Measurements from ENCODE around the gene JRKL.
A peak's percentile ranks its signal among the peaks of the same experiment; 100 is the strongest.

JRKL gene

GRCh38 chr11:96366024-96366423 lies 23.8 kb upstream of the JRKL start:
- Histone ChIP-seq H3K4me3 (ENCODE audit: low read depth in 1 of 2, low read length in 2 of 2) (no peak overlapping the region), H3K36me3 (ENCODE audit: control insufficient read depth in 1 of 2, insufficient read depth in 2 of 2, low read length in 2 of 2) (peaks cover 6 to 25% of the 10 kb centered on the region in 2 donors), H3K4me1 (ENCODE audit: control insufficient read depth in 1 of 2, insufficient read depth in 2 of 2, low read length in 2 of 2) (no peaks in the 10 kb centered on the region), H3K27ac (ENCODE audit: low read length) (no peak overlapping the region), H3K27me3 (ENCODE audit: low read depth, low read length) (no peaks in the 10 kb centered on the region), H3K9me3 (ENCODE audit: control insufficient read depth in 1 of 2, low read length in 2 of 2) (peaks cover 0 to 2% of the 10 kb centered on the region in 2 donors)

DNA sequence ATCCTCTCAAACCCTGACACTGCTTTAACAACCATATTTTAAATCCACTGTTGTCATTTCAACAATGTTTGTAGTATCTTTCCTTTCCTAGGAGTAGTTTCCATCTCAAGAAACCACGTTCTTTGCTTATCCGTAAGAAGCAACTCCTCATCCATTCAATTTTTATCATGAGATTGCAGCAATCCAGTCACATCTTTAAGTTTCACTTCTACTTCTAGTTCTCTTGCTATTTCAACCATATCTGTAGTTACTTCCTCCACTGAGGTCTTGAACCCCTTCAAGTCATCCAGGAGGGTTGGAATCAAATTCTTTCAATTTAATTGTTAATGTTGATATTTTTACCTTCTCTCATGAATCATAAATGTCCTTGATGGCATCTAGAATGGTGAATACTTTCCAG lies 22.5 kb upstream of the JRKL start:
- Histone ChIP-seq H3K4me1 (ENCODE audit: control insufficient read depth in 1 of 2, insufficient read depth in 2 of 2, low read length in 2 of 2) (no peaks in the 10 kb centered on the region), H3K36me3 (ENCODE audit: control insufficient read depth in 1 of 2, insufficient read depth in 2 of 2, low read length in 2 of 2) (peaks cover 6 to 30% of the 10 kb centered on the region in 2 donors), H3K27ac (ENCODE audit: low read length) (no peak overlapping the region)

GRCh38 chr11:96373826-96374225 lies 16.0 kb upstream of the JRKL start:
- H3K36me3 ChIP-seq (ENCODE audit: control insufficient read depth in 1 of 2, insufficient read depth in 2 of 2, low read length in 2 of 2) = peaks cover 11 to 13% of the 10 kb centered on the region in 2 donors
- H3K27me3 ChIP-seq (ENCODE audit: low read depth, low read length) = no peaks in the 10 kb centered on the region
- H3K4me3 ChIP-seq (ENCODE audit: low read depth in 1 of 2, low read length in 2 of 2) = no peak overlapping the region
- no peak overlapping the region for H3K27ac ChIP-seq (ENCODE audit: low read length)
- no peaks in the 10 kb centered on the region for H3K4me1 ChIP-seq (ENCODE audit: control insufficient read depth in 1 of 2, insufficient read depth in 2 of 2, low read length in 2 of 2)
- H3K9me3 ChIP-seq (ENCODE audit: control insufficient read depth in 1 of 2, low read length in 2 of 2) = no peaks in the 10 kb centered on the region

More for the DNA sequence above, 22.5 kb upstream of the JRKL start:
- no peak overlapping the region for H3K4me3 ChIP-seq (ENCODE audit: low read depth in 1 of 2, low read length in 2 of 2)
- no peaks in the 10 kb centered on the region for H3K27me3 ChIP-seq (ENCODE audit: low read depth, low read length)
- H3K9me3 ChIP-seq (ENCODE audit: control insufficient read depth in 1 of 2, low read length in 2 of 2) = peaks cover 0 to 2% of the 10 kb centered on the region in 2 donors

- Histone ChIP-seq H3K4me3 (ENCODE audit: low read depth in 1 of 2, low read length in 2 of 2) (no peak overlapping the region), H3K27me3 (ENCODE audit: low read depth, low read length) (no peaks in the 10 kb centered on the region), H3K9me3 (ENCODE audit: control insufficient read depth in 1 of 2, low read length in 2 of 2) (no peaks in the 10 kb centered on the region), H3K4me1 (ENCODE audit: control insufficient read depth in 1 of 2, insufficient read depth in 2 of 2, low read length in 2 of 2) (no peaks in the 10 kb centered on the region), H3K27ac (ENCODE audit: low read length) (no peak overlapping the region), H3K36me3 (ENCODE audit: control insufficient read depth in 1 of 2, insufficient read depth in 2 of 2, low read length in 2 of 2) (peaks cover 10 to 11% of the 10 kb centered on the region in 2 donors)
Observed at GRCh38 chr11:96376796-96377195, 13.0 kb upstream of the JRKL start.

DNA sequence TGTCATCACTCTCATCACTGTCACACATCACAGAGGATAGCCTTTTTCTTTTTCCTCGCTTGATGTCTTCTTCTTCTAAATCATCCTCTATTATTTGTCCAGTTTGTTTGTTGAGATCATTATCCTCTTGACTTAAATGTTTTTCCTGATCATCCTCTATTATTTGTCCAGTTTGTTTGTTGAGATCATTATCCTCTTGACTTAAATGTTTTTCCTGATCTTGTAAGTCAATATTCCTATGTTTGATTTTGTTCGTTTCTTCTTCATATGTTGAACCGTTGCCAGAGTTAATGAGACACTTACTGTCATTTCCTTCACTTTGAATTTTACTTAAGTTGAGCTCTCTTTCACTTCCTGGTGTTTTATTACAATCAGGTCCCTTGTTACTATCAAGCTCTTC lies 5.7 kb upstream of the JRKL start:
- Histone ChIP-seq H3K9me3 (ENCODE audit: control insufficient read depth in 1 of 2, low read length in 2 of 2) (no peaks in the 10 kb centered on the region), H3K27ac (ENCODE audit: low read length) (no peak overlapping the region), H3K27me3 (ENCODE audit: low read depth, low read length) (no peaks in the 10 kb centered on the region), H3K4me3 (ENCODE audit: low read depth in 1 of 2, low read length in 2 of 2) (no peak overlapping the region), H3K4me1 (ENCODE audit: control insufficient read depth in 1 of 2, insufficient read depth in 2 of 2, low read length in 2 of 2) (peaks cover 0 to 8% of the 10 kb centered on the region in 2 donors), H3K36me3 (ENCODE audit: control insufficient read depth in 1 of 2, insufficient read depth in 2 of 2, low read length in 2 of 2) (peaks cover 12 to 19% of the 10 kb centered on the region in 2 donors)

- H3K4me3 ChIP-seq (ENCODE audit: low read depth in 1 of 2, low read length in 2 of 2) = no peak overlapping the region
- H3K36me3 ChIP-seq (ENCODE audit: control insufficient read depth in 1 of 2, insufficient read depth in 2 of 2, low read length in 2 of 2) = peaks cover 7 to 19% of the 10 kb centered on the region in 2 donors
- H3K27me3 ChIP-seq (ENCODE audit: low read depth, low read length) = no peaks in the 10 kb centered on the region
- H3K9me3 ChIP-seq (ENCODE audit: control insufficient read depth in 1 of 2, low read length in 2 of 2) = no peaks in the 10 kb centered on the region
- peaks cover 0 to 8% of the 10 kb centered on the region in 2 donors for H3K4me1 ChIP-seq (ENCODE audit: control insufficient read depth in 1 of 2, insufficient read depth in 2 of 2, low read length in 2 of 2)
- H3K27ac ChIP-seq (ENCODE audit: low read length) = no peak overlapping the region
Observed at GRCh38 chr11:96385187-96385586, 4.6 kb upstream of the JRKL start.

DNA sequence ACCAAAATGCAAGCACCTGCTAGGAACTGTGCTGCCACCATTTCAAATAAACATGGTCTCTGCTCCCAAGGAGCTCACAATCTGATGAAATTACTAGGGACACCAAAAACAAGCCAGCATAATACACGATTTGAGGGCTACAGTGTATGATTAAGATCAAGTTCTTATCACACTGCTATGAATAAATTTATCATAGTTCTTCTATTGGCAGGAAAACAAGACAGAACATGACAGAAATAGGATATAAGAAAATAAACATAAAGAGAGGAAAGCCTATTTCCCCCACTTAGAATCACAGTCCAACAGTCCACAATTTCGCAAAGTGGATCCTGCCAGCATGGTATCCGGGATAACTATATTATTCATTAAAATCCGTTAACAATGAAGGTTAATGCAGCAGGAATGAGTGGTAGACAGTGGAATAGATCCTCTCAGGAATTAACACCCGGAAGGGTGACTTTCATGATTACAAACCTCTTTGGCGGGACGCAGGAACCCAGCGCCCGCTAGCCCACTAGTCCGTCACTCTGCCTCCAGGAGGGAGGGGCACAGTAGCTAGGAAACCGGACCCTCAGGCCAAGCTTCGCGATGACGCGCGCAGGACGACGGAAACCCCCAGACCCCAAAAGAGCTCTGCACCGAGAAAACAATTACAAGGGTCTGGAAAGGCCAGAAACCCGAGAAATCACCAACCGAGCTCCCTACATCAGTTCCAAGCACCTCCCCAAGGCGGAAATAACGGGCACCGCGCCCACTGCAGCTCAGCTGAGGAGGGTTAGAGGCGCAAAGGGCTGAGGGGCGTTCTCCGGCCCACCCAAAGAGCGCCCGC lies 708 bp upstream of the JRKL start:
- no peaks in the 10 kb centered on the region for H3K9me3 ChIP-seq (ENCODE audit: control insufficient read depth in 1 of 2, low read length in 2 of 2)
- peaks cover 0 to 4% of the 10 kb centered on the region in 2 donors for H3K36me3 ChIP-seq (ENCODE audit: control insufficient read depth in 1 of 2, insufficient read depth in 2 of 2, low read length in 2 of 2)
- H3K4me1 ChIP-seq (ENCODE audit: control insufficient read depth in 1 of 2, insufficient read depth in 2 of 2, low read length in 2 of 2) = peaks cover 0 to 16% of the 10 kb centered on the region in 2 donors
- H3K27me3 ChIP-seq (ENCODE audit: low read depth, low read length) = no peaks in the 10 kb centered on the region
- peak overlapping the region; percentile 65 for H3K27ac ChIP-seq (ENCODE audit: low read length)
- peak overlapping the region; percentile 90 to 91 for H3K4me3 ChIP-seq (ENCODE audit: low read depth in 1 of 2, low read length in 2 of 2)

DNA sequence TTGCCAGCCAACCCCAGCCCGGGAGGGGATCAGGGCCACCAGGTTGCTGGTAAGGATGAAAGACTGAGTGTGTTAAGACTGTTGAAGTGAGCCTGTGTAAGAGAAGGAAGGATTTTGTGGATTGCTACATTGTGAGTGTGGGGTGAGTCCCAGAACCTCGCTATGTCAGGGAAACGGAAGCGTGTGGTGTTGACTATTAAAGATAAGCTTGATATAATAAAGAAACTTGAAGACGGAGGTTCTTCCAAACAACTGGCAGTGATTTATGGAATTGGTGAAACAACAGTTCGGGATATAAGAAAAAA lies 627 bp downstream of the JRKL start:
- no peaks in the 10 kb centered on the region for H3K27me3 ChIP-seq (ENCODE audit: low read depth, low read length)
- H3K4me1 ChIP-seq (ENCODE audit: control insufficient read depth in 1 of 2, insufficient read depth in 2 of 2, low read length in 2 of 2) = peaks cover 0 to 16% of the 10 kb centered on the region in 2 donors
- peak overlapping the region; percentile 73 for H3K27ac ChIP-seq (ENCODE audit: low read length)

DNA sequence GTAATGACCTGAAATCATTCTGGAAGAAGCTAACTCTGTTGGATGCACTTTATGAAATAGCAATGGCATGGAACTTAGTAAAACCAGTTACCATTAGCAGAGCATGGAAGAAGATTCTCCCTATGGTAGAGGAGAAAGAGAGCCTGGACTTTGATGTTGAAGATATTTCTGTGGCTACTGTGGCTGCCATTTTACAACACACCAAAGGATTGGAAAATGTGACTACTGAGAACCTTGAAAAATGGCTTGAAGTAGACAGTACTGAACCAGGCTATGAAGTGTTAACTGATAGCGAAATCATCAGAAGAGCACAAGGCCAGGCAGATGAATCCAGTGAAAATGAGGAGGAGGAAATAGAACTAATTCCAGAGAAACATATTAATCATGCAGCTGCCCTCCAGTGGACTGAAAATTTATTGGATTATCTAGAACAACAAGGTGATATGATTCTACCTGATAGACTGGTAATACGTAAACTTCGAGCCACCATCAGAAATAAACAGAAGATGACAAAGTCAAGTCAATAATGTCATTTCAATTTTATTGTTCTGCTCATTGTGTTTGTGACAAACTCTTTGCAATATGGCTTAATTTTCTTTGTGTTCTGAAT lies 2.0 kb downstream of the JRKL start:
- Histone ChIP-seq H3K36me3 (ENCODE audit: control insufficient read depth in 1 of 2, insufficient read depth in 2 of 2, low read length in 2 of 2) (peaks cover 0 to 4% of the 10 kb centered on the region in 2 donors), H3K27me3 (ENCODE audit: low read depth, low read length) (no peaks in the 10 kb centered on the region), H3K4me1 (ENCODE audit: control insufficient read depth in 1 of 2, insufficient read depth in 2 of 2, low read length in 2 of 2) (peaks cover 0 to 16% of the 10 kb centered on the region in 2 donors), H3K9me3 (ENCODE audit: control insufficient read depth in 1 of 2, low read length in 2 of 2) (no peaks in the 10 kb centered on the region), H3K27ac (ENCODE audit: low read length) (no peak overlapping the region), H3K4me3 (ENCODE audit: low read depth in 1 of 2, low read length in 2 of 2) (no peak overlapping the region)

More for the DNA sequence above, 627 bp downstream of the JRKL start:
- Histone ChIP-seq H3K4me3 (ENCODE audit: low read depth in 1 of 2, low read length in 2 of 2) (peak overlapping the region; percentile 90 to 91), H3K36me3 (ENCODE audit: control insufficient read depth in 1 of 2, insufficient read depth in 2 of 2, low read length in 2 of 2) (peaks cover 0 to 4% of the 10 kb centered on the region in 2 donors), H3K9me3 (ENCODE audit: control insufficient read depth in 1 of 2, low read length in 2 of 2) (no peaks in the 10 kb centered on the region)

GRCh38 chr11:96393753-96394348 lies 4.0 kb downstream of the JRKL start:
- H3K4me1 ChIP-seq (ENCODE audit: control insufficient read depth in 1 of 2, insufficient read depth in 2 of 2, low read length in 2 of 2) = peaks cover 0 to 11% of the 10 kb centered on the region in 2 donors
- H3K9me3 ChIP-seq (ENCODE audit: control insufficient read depth in 1 of 2, low read length in 2 of 2) = no peaks in the 10 kb centered on the region
- H3K27me3 ChIP-seq (ENCODE audit: low read depth, low read length) = no peaks in the 10 kb centered on the region
- no peak overlapping the region for H3K4me3 ChIP-seq (ENCODE audit: low read depth in 1 of 2, low read length in 2 of 2)
- H3K27ac ChIP-seq (ENCODE audit: low read length) = no peak overlapping the region
- H3K36me3 ChIP-seq (ENCODE audit: control insufficient read depth in 1 of 2, insufficient read depth in 2 of 2, low read length in 2 of 2) = peaks cover 0 to 4% of the 10 kb centered on the region in 2 donors

DNA sequence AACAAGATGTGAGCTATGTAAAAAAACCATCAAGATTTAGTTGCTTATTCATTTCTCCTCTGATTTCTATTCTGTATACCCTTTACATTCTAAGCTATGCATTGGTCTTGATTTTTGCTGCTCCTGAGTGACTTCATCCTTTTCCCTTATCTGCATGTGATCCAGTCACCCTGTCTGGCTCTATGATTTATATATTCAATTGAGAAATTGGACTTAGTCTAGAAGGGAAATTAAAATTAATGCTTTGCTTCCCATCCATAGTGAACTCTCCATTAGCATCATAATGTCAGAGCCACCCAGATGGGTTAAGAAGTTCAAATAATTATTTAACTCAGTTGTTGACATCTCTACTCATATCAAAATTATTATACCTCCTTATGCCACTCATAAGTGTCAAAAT lies 5.0 kb downstream of the JRKL start:
- no peak overlapping the region for H3K27ac ChIP-seq (ENCODE audit: low read length)
- H3K4me1 ChIP-seq (ENCODE audit: control insufficient read depth in 1 of 2, insufficient read depth in 2 of 2, low read length in 2 of 2) = peaks cover 0 to 9% of the 10 kb centered on the region in 2 donors
- no peak overlapping the region for H3K4me3 ChIP-seq (ENCODE audit: low read depth in 1 of 2, low read length in 2 of 2)
- H3K36me3 ChIP-seq (ENCODE audit: control insufficient read depth in 1 of 2, insufficient read depth in 2 of 2, low read length in 2 of 2) = peaks cover 0 to 4% of the 10 kb centered on the region in 2 donors
- no peaks in the 10 kb centered on the region for H3K27me3 ChIP-seq (ENCODE audit: low read depth, low read length)
- H3K9me3 ChIP-seq (ENCODE audit: control insufficient read depth in 1 of 2, low read length in 2 of 2) = no peaks in the 10 kb centered on the region
